Measurements from ENCODE around the gene SPRR5. TPM values are rescaled to one million over a fixed set of nuclear protein-coding genes. Genes with fewer than 3 reads are reported as not detected.

Gene SPRR5
- total and polyA plus RNA-seq, 12 donors = not detected

- ATAC-seq = no peak
- no peaks in the 10 kb centered on the region for H3K36me3 ChIP-seq
- DNase-seq = no peak
- TF ChIP-seq CTCF (IDR thresholded peaks at IDR 0.05) = no peak
- peaks cover 0 to 2% (median 0%) of the 10 kb centered on the region in 11 donors for H3K9me3 ChIP-seq
- H3K4me1 ChIP-seq = no peaks in the 10 kb centered on the region
- 70 to 72% methylated on average over 4 of the region's 4 CpGs for WGBS, 2 donors
- no peak overlapping the region for H3K27ac ChIP-seq
- peaks cover 0 to 7% (median 3%) of the 10 kb centered on the region in 7 donors for H3K27me3 ChIP-seq
- intact Hi-C loops (cut with DNase I) = no loop called here
- no peak overlapping the region for H3K4me3 ChIP-seq
These were observed 18.8 kb downstream of the SPRR5 start for GRCh38 chr1:152965853-152966252.

GRCh38 chr1:152967201-152967600 is 20.2 kb downstream of the SPRR5 start:
- WGBS, 2 donors = 53 to 61% methylated on average over 7 of the region's 7 CpGs
- H3K4me1 ChIP-seq = no peaks in the 10 kb centered on the region
- TF ChIP-seq CTCF (IDR thresholded peaks at IDR 0.05) = no peak
- peaks cover 0 to 7% (median 3%) of the 10 kb centered on the region in 7 donors for H3K27me3 ChIP-seq
- DNase-seq (no peak), ATAC-seq (no peak)
- H3K27ac ChIP-seq = no peak overlapping the region
- intact Hi-C loops (cut with DNase I) = no loop called here
- no peaks in the 10 kb centered on the region for H3K9me3 ChIP-seq
- H3K36me3 ChIP-seq = no peaks in the 10 kb centered on the region
- H3K4me3 ChIP-seq = no peak overlapping the region

GRCh38 chr1:152968248-152968647 is 21.2 kb downstream of the SPRR5 start:
- Histone ChIP-seq H3K36me3 (no peaks in the 10 kb centered on the region), H3K4me3 (no peak overlapping the region), H3K27ac (no peak overlapping the region), H3K9me3 (no peaks in the 10 kb centered on the region), H3K4me1 (no peaks in the 10 kb centered on the region), H3K27me3 (peaks cover 0 to 7% (median 3%) of the 10 kb centered on the region in 7 donors)
- ATAC-seq (no peak), DNase-seq (no peak)
- WGBS, 2 donors = 56 to 57% methylated on average over 2 of the region's 2 CpGs
- TF ChIP-seq CTCF (IDR thresholded peaks at IDR 0.05) = no peak
- intact Hi-C loops (cut with DNase I) = no loop called here

GRCh38 chr1:152969036-152969435 is 22.0 kb downstream of the SPRR5 start:
- WGBS, 2 donors = 72 to 75% methylated on average over 2 of the region's 2 CpGs
- Histone ChIP-seq H3K36me3 (no peaks in the 10 kb centered on the region), H3K9me3 (no peaks in the 10 kb centered on the region), H3K4me3 (no peak overlapping the region), H3K4me1 (no peaks in the 10 kb centered on the region), H3K27me3 (peaks cover 0 to 7% (median 3%) of the 10 kb centered on the region in 7 donors), H3K27ac (no peak overlapping the region)
- intact Hi-C loops (cut with DNase I) = no loop called here
- ATAC-seq (no peak), DNase-seq (no peak)
- TF ChIP-seq CTCF (IDR thresholded peaks at IDR 0.05) = no peak
